Measurements from ENCODE around the gene GARIN5B.

GARIN5B gene

GRCh38 chr19:55369653-55370304, 6.7 kb upstream of the GARIN5B start:
- DNase-seq, result peak in 3 of 5 donors; percentile 21 to 27 (median 25)

GRCh38 chr19:55368701-55369563, 5.9 kb upstream of the GARIN5B start:
- DNase-seq, result no peak

GRCh38 chr19:55368106-55368505, 5.0 kb upstream of the GARIN5B start:
- DNase-seq, result no peak

GRCh38 chr19:55366790-55367189, 3.7 kb upstream of the GARIN5B start:
- no peak for DNase-seq

- DNase-seq, result no peak
Measured at GRCh38 chr19:55365964-55366363, 2.9 kb upstream of the GARIN5B start.

- DNase-seq, result no peak
Measured at GRCh38 chr19:55365245-55365644, 2.2 kb upstream of the GARIN5B start.

GRCh38 chr19:55362174-55362989, 678 bp downstream of the GARIN5B start:
- DNase-seq, result no peak

- DNase-seq, result no peak
Measured at GRCh38 chr19:55360902-55361301, 2.2 kb downstream of the GARIN5B start.

- no peak for DNase-seq
Measured at GRCh38 chr19:55358943-55359908, 3.8 kb downstream of the GARIN5B start.

GRCh38 chr19:55358493-55358892, 4.6 kb downstream of the GARIN5B start:
- no peak for DNase-seq

GRCh38 chr19:55355213-55355821, 7.7 kb downstream of the GARIN5B start:
- DNase-seq, result no peak

GRCh38 chr19:55354698-55355212, 8.3 kb downstream of the GARIN5B start, which contains the start of gene COX6B2:
COX6B2 (minus strand) TSS chr19:55354719; CDS start chr19:55354521, 198 bp downstream.
- DNase-seq, result no peak

GRCh38 chr19:55353803-55354697, 9.0 kb downstream of the GARIN5B start:
- peak; percentile 53 to 77 (median 62) for DNase-seq

GRCh38 chr19:55353356-55353802, 9.7 kb downstream of the GARIN5B start:
- no peak for DNase-seq

GRCh38 chr19:55352549-55353145, 10.4 kb downstream of the GARIN5B start:
- DNase-seq, result no peak

GRCh38 chr19:55352040-55352439, 11.0 kb downstream of the GARIN5B start:
- no peak for DNase-seq

- no peak for DNase-seq
Measured at GRCh38 chr19:55350620-55351315, 12.3 kb downstream of the GARIN5B start.

GRCh38 chr19:55348317-55349034, 14.6 kb downstream of the GARIN5B start:
- no peak for DNase-seq
